NCI-H526 (cell line): Measurements from ENCODE around the gene MYH7B.

Experiments used
- DNase-seq, 2 experiments: peaks; one replicate each; lab custom pipeline; 2025; lab: John Stamatoyannopoulos, UW

The MYH7B gene

GRCh38 chr20:34992751-34993417 is 37.2 kb downstream of the MYH7B start:
- DNase-seq = no peak

- DNase-seq = no peak
Measured at GRCh38 chr20:34993941-34994508, 38.4 kb downstream of the MYH7B start.

GRCh38 chr20:34994509-34995131 is 39.0 kb downstream of the MYH7B start:
- DNase-seq = no peak

DNA sequence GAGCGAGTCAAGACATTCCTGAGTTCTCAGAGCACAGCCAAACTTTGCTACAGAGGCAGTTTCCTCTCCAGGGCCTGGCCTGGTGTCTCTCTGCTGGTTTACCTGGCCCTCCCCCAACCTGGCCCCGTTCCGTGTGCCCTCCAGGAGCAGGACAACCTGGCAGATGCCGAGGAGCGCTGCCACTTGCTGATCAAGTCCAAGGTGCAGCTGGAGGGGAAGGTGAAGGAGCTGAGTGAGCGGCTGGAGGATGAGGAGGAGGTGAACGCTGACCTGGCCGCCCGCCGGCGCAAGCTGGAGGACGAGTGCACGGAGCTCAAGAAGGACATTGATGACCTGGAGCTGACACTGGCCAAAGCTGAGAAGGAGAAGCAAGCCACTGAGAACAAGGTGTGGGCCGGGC is 39.5 kb downstream of the MYH7B start:
- DNase-seq = no peak

GRCh38 chr20:34995696-34996095 is 40.0 kb downstream of the MYH7B start:
- no peak for DNase-seq

GRCh38 chr20:34996243-34997028 is 40.8 kb downstream of the MYH7B start:
- DNase-seq = no peak

DNA sequence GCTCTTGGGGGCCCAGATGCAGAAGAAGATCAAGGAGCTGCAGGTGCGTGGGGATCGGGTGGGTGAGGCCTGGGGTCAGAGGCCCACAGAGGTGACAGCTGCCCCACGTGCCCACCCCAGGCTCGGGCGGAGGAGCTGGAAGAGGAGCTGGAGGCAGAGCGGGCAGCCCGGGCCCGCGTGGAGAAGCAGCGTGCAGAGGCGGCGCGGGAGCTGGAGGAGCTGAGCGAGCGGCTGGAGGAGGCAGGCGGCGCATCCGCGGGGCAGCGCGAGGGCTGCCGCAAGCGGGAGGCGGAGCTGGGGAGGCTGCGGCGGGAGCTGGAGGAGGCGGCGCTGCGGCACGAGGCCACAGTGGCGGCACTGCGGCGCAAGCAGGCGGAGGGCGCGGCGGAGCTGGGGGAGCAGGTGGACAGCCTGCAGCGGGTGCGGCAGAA is 41.5 kb downstream of the MYH7B start:
- no peak for DNase-seq

GRCh38 chr20:34997774-34998173 is 42.1 kb downstream of the MYH7B start:
- no peak for DNase-seq

- DNase-seq = peak in 1 of 2 experiments; percentile 30
Measured at GRCh38 chr20:34998331-34998950, 42.8 kb downstream of the MYH7B start.

GRCh38 chr20:34999021-34999451 is 43.4 kb downstream of the MYH7B start:
- DNase-seq = no peak

DNA sequence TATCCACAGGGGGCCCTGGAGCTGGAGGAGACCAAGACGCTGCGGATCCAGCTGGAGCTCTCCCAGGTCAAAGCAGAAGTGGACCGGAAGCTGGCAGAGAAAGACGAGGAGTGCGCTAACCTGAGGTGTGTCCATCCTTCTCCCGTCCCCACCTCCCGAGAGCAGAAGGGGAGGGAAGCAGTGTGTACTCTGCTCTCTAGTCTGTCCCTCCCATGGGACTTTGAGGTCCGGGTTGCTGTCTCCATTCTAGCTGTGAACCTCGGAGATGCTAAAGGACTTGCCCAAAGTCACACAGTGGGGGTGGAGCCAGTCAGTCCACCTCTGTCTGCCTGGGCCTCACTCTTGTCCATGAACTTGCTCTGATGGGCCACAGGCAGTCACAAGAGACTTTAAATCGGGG is 44.1 kb downstream of the MYH7B start:
- no peak for DNase-seq

DNA sequence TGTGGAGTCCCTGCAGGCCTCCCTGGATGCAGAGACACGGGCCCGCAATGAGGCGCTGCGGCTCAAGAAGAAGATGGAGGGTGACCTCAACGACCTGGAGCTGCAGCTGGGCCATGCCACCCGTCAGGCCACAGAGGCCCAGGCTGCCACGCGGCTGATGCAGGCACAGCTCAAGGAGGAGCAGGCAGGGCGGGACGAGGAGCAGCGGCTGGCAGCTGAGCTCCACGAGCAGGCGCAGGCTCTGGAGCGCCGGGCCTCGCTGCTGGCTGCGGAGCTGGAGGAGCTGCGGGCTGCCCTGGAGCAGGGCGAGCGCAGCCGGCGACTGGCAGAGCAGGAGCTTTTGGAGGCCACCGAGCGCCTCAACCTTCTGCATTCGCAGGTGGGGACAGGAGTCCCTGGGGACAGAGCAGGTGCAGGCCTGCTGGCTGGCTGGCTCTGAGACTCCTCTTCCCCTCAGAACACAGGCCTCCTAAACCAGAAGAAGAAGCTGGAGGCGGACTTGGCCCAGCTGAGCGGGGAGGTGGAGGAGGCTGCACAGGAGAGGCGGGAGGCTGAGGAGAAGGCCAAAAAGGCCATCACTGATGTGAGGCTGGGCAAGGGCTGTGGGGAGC is 44.7 kb downstream of the MYH7B start:
- peak in 1 of 2 experiments; percentile 59 for DNase-seq

- DNase-seq = no peak
Measured at GRCh38 chr20:35000922-35001595, 45.4 kb downstream of the MYH7B start.

DNA sequence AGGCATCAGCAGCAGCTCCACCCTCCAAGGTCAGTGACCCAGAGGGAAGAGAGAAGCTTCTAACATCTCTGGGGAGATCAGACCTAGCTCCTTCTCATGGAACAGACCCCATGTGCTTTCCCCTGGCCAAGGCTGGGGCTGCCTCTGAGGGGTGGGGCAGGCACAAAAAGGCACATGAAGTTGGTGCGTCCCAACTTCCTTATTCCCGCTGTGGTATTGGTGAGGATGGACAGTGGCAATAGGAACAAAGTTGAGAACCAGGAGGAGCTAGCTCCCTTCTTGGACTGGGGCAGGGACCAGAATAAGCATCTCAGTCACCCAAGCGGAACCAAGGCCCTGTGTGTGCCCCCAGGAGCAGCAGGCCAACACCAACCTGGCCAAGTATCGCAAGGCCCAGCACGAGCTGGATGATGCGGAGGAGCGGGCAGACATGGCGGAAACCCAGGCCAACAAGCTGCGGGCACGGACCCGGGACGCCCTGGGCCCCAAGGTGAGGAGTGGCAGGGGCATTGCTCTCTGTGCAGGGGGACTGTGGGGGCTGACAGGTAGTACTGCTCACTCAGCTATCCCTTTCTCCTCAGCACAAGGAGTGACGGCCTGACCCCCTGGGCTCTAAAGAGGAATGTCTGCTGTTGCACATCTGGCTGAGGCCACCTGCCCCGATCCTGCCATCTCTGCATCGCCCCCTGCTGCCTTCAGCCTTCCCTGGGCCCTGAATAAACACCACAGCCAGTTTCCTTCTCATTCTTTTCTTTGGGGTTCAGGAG is 46.1 kb downstream of the MYH7B start:
- DNase-seq = peak in 1 of 2 experiments; percentile 29

GRCh38 chr20:35002426-35003210 is 47.0 kb downstream of the MYH7B start:
- DNase-seq = no peak

DNA sequence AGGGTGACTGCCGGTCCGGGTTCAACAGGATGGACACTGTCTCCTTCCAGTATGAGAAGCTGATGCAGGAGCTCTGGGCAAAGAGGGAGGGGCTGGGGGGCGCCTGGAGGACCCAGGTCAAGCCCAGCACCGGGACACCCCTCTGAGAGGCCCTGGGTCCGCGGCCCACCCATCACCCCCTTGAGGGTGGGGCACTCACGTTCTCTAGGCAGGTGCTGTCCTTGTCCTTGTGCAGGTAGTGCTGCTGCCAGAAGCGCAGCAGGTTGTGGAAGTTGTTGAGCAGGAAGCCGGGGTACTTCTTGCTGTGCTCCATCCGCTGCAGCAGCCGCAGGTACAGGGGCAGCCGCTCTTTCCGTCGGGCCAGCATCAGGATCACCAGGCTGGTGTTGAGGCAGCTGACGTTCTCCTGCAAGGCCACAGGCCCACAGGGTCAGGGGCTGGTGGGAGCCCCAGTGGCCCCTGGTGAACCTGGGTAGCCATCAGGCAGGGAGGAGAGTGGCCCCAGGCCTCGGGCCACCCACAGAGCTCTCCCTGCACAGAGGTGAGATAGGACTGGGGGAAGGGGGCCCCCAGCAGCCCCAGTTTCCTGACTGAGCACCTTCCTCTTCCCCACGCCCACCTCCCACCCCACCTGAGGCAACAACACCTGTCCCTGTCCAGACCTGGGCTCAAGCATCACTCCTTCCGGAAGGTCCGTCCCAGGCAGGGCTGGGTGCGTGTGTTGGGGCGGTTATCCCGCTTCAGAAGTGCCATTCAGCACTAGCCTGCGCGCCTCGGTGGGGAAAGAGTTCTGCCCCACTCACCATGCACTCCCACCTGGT is 47.8 kb downstream of the MYH7B start:
- no peak for DNase-seq

- DNase-seq = no peak
Measured at GRCh38 chr20:35004051-35004725, 48.5 kb downstream of the MYH7B start.
